A673 (cell line): ENCODE data around the gene FSD1L. TPM values are rescaled to one million over a fixed set of nuclear protein-coding genes. Genes with fewer than 3 reads are reported as not detected.
A peak's percentile ranks its signal among the peaks of the same experiment; 100 is the strongest.

ENCODE experiments used
- Bru-seq: library from RNA; stranded (reverse); fragments of 400-500 nt; gene quantifications from one replicate; lab custom pipeline; 2021; lab: Mats Ljungman, UMichigan
- BruChase-seq, 2 experiments: library from RNA; stranded (reverse); fragments of 400-500 nt; gene quantifications; one replicate each; lab custom pipeline; 2021; lab: Mats Ljungman, UMichigan
- BruUV-seq: library from RNA; stranded (reverse); fragments of 400-500 nt; replicated peaks from 2 replicates; lab custom pipeline; 2021; lab: Mats Ljungman, UMichigan
- CTCF ChIA-PET: fragments of 300-600 bp; sonication (Branson Sonifier 250); formaldehyde crosslinking; loops from one replicate; lab custom pipeline; 2022; ENCODE audit warnings: antibody characterized with exemption; lab: Charles Lee
- POLR2A ChIA-PET: fragments of 300-600 bp; sonication (Branson Sonifier 250); formaldehyde crosslinking; loops from one replicate; lab custom pipeline; 2022; ENCODE audit warnings: antibody characterized with exemption; ENCODE audit not compliant: low non-redundant PET; lab: Charles Lee
- DNase-seq: peaks from one replicate; pipeline ENCODE4 v3.0.0-alpha.2; 2015; ENCODE audit warnings: low spot score
- H3K27ac ChIP-seq: fragments of 200-600 bp; sonication (generic); 2 replicates; pipeline ENCODE4 v1.5.1; 2016; ENCODE audit warnings: mixed run types, low read depth, mild to moderate bottlenecking, mixed read lengths, antibody characterized with exemption, low read length; ENCODE audit not compliant: poor library complexity, severe bottlenecking
- H3K27me3 ChIP-seq: fragments of 200-600 bp; sonication (generic); replicated peaks from 2 replicates; pipeline ENCODE4 v1.6.1; 2017; ENCODE audit warnings: mixed run types, low read depth, mild to moderate bottlenecking, mixed read lengths, antibody characterized with exemption, low read length; ENCODE audit not compliant: insufficient read depth, poor library complexity
- H3K36me3 ChIP-seq: fragments of 200-600 bp; sonication (generic); 2 replicates; pipeline ENCODE4 v1.6.1; 2016; ENCODE audit warnings: mixed run types, mild to moderate bottlenecking, mixed read lengths, antibody characterized with exemption, low read length; ENCODE audit not compliant: insufficient read depth, poor library complexity, severe bottlenecking
- H3K4me1 ChIP-seq: fragments of 200-600 bp; sonication (generic); 2 replicates; pipeline ENCODE4 v1.6.1; 2017; ENCODE audit warnings: mixed run types, mild to moderate bottlenecking, mixed read lengths, antibody characterized with exemption, low read length; ENCODE audit not compliant: insufficient read depth, poor library complexity, severe bottlenecking
- H3K4me3 ChIP-seq: fragments of 200-600 bp; sonication (generic); 2 replicates; pipeline ENCODE4 v1.5.1; 2016; ENCODE audit warnings: low read depth, mixed run types, mild to moderate bottlenecking, mixed read lengths, low read length; ENCODE audit not compliant: poor library complexity, severe bottlenecking
- H3K9me3 ChIP-seq: fragments of 200-600 bp; sonication (generic); 2 replicates; pipeline ENCODE4 v1.6.1; 2016; ENCODE audit warnings: mixed run types, low read depth, mild to moderate bottlenecking, mixed read lengths, antibody characterized with exemption, low read length; ENCODE audit not compliant: poor library complexity, severe bottlenecking
- CTCF ChIP-seq: fragments of 300-800, 200-600 bp; sonication (generic); conservative IDR thresholded peaks from 2 replicates; pipeline ENCODE4 v1.5.1; 2017; ENCODE audit warnings: low read depth, mild to moderate bottlenecking, antibody characterized with exemption, low read length, moderate library complexity, mixed read lengths
- EZH2 ChIP-seq: fragments of 200-600 bp; sonication (generic); IDR thresholded peaks from 2 replicates; pipeline ENCODE4 v1.6.1; 2017; ENCODE audit warnings: borderline replicate concordance, low read depth, mild to moderate bottlenecking, mixed read lengths, antibody characterized with exemption, low read length; ENCODE audit not compliant: poor library complexity, severe bottlenecking
- intact Hi-C: fragments of 100-400 bp; cut with micrococcal nuclease; formaldehyde crosslinking; loops from one replicate; pipeline ENCODE4 v1.10.0; 2022; ENCODE audit not compliant: unreplicated experiment
- long read RNA-seq: library from polyadenylated mRNA; stranded (forward); transcript quantifications from one replicate; pipeline ENCODE4 v2.0.0, GENCODE V29; 2022
- total RNA-seq: library from RNA; stranded (reverse); gene quantifications from 2 replicates; pipeline ENCODE4 v1.2.3, GENCODE V29; 2021

Gene FSD1L
- 9.1 and 9.8 TPM in 2 replicates for total RNA-seq
- percentile 88 among the genes with signal in this experiment for Bru-seq, nascent RNA
- percentile 83 among the genes with signal in this experiment for BruChase-seq, experiment 1, labeled RNA remaining after a 2-hour chase
- percentile 66 among the genes with signal in this experiment for BruChase-seq, experiment 2, labeled RNA remaining after a 6-hour chase
- long read RNA-seq, partial matches to known transcripts: 0 of 7 reads
- long read RNA-seq, other reads (novel, unspliced or antisense): 5 of 7 reads

GRCh38 chr9:105447814-105448812 is at the start of gene FSD1L:
TSS of gene FSD1L (plus strand) at chr9:105448034. CDS start at chr9:105448221, 187 bp downstream.
- intact Hi-C loops: no loop called here
- TF ChIP-seq CTCF (0 out of 2 replicates have a peak, but pooled peaks have one; percentile 24), EZH2 (no peak)
- peak; percentile 93 for DNase-seq
- no peaks in the 10 kb centered on the region for H3K27me3 ChIP-seq
- peak within 1 kb of the TSS; percentile 91 for H3K4me3 ChIP-seq
- H3K9me3 ChIP-seq: no peaks in the 10 kb centered on the region
- H3K4me1 ChIP-seq: peaks cover 10% of the 10 kb centered on the region
- BruUV-seq: no TSS peak
- no peaks in the 10 kb centered on the region for H3K36me3 ChIP-seq
- peak within 1 kb of the TSS; percentile 71 for H3K27ac ChIP-seq
- POLR2A ChIA-PET: no interaction called here
- CTCF ChIA-PET: interaction anchor here (0.6 kb wide), 1 partner anchor 58 kb away, joined by 4 read pairs; no protein-coding TSS in a partner anchor

- no peak for DNase-seq
- no peak overlapping the region for H3K4me3 ChIP-seq
- BruUV-seq: no TSS peak
- no peaks in the 10 kb centered on the region for H3K9me3 ChIP-seq
- ChIA-PET CTCF (no interaction called here), POLR2A (no interaction called here)
- intact Hi-C loops: no loop called here
- no peak overlapping the region for H3K27ac ChIP-seq
- TF ChIP-seq CTCF: no peak
- TF ChIP-seq EZH2: no peak
- no peaks in the 10 kb centered on the region for H3K36me3 ChIP-seq
- H3K4me1 ChIP-seq: no peaks in the 10 kb centered on the region
- peaks cover 2% of the 10 kb centered on the region for H3K27me3 ChIP-seq
Measured at GRCh38 chr9:105399117-105399516, 48.7 kb upstream of the FSD1L start.

GRCh38 chr9:105401651-105402050 is 46.2 kb upstream of the FSD1L start:
- DNase-seq: peak; percentile 22
- no peaks in the 10 kb centered on the region for H3K4me1 ChIP-seq
- POLR2A ChIA-PET: no interaction called here
- no peak overlapping the region for H3K4me3 ChIP-seq
- BruUV-seq: no TSS peak
- TF ChIP-seq EZH2: no peak
- 0 out of 2 replicates have a peak, but pooled peaks have one; percentile 16 for TF ChIP-seq CTCF
- CTCF ChIA-PET: interaction anchor here (0.5 kb wide), 1 partner anchor 645 kb away, joined by 4 read pairs; no protein-coding TSS in a partner anchor
- H3K9me3 ChIP-seq: no peaks in the 10 kb centered on the region
- no peaks in the 10 kb centered on the region for H3K36me3 ChIP-seq
- H3K27ac ChIP-seq: no peak overlapping the region
- intact Hi-C loops: no loop called here
- H3K27me3 ChIP-seq: peaks cover 2% of the 10 kb centered on the region
